Astrocyte (in vitro differentiated cells and primary cell): ENCODE results near the gene BMPER.

Experiments used
- EZH2 ChIP-seq: IDR thresholded peaks from 2 replicates; pipeline ENCODE4 v1.6.1; 2012; ENCODE audit warnings: mild to moderate bottlenecking, low read length, inconsistent platforms; ENCODE audit not compliant: insufficient read depth
- TF ChIP-seq, protein P1 (sequence below): IDR thresholded peaks from 2 replicates; pipeline ENCODE4 v1.5.1; 2011; ENCODE audit warnings: low read depth, mild to moderate bottlenecking, inconsistent platforms, low read length, moderate library complexity; ENCODE audit not compliant: insufficient read depth

DNA sequence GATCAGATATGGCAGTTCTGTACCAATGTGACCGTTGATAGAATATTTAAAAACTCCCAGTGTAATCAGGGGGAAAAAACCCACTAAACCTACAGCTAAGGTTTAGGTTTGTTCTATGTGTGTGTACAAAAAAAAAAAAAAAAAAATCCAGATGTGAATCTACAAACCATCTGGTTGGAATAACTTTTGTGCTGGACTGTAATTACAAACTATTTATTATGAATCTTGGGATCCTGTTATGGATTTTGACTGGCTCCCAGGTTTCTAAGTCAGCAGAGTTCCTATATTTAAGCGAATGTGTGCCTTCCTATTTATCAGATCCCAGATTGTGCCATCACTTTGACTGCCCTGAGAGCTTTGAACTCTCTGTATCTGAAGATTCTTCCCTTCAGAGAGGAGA is 29.1 kb downstream of the BMPER start:
- TF ChIP-seq, protein P1, sequence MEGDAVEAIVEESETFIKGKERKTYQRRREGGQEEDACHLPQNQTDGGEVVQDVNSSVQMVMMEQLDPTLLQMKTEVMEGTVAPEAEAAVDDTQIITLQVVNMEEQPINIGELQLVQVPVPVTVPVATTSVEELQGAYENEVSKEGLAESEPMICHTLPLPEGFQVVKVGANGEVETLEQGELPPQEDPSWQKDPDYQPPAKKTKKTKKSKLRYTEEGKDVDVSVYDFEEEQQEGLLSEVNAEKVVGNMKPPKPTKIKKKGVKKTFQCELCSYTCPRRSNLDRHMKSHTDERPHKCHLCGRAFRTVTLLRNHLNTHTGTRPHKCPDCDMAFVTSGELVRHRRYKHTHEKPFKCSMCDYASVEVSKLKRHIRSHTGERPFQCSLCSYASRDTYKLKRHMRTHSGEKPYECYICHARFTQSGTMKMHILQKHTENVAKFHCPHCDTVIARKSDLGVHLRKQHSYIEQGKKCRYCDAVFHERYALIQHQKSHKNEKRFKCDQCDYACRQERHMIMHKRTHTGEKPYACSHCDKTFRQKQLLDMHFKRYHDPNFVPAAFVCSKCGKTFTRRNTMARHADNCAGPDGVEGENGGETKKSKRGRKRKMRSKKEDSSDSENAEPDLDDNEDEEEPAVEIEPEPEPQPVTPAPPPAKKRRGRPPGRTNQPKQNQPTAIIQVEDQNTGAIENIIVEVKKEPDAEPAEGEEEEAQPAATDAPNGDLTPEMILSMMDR = no peak
- TF ChIP-seq EZH2 = no peak
